ENCODE measurements around the gene CDH20. TPM values are rescaled to one million over a fixed set of nuclear protein-coding genes. Genes with fewer than 3 reads are reported as not detected.

Gene CDH20
- polyA plus RNA-seq (ENCODE audit: insufficient read length in 4 of 4) = 1 to 10 TPM; 1.6 to 4.2 (median 3.8) TPM

DNA sequence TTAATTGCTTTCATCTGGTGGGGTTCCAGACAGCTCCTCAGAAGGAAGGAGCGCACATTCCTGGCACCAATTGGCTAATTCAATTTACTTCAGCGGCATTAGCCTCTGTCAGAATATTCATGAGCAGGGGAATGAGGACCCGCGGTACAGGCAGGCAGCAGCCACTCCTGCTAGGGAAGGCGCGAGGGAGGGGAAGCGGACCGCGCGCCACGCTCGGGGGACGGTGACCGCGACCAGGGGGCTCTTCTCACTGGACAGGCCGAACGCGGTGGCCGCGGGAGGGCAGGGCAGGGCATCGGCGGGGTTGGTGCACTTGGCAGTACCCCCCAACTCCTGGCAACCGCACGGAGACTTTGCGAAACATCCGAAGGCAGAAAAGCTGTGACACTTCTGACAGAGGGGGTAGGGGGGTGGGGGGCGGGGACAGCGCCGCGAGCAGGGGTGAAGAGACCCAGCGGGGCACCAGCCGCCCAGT is at the start of gene CDH20:
Gene CDH20 (plus strand): TSS at position 160 of the 475 bp plus-strand sequence.
- no peak for DNase-seq (ENCODE audit: low read depth in 4 of 4, low spot score in 3 of 4)

GRCh38 chr18:61284039-61284438 is 49.2 kb upstream of the CDH20 start:
- DNase-seq (ENCODE audit: low read depth in 4 of 4, low spot score in 3 of 4) = no peak

- DNase-seq (ENCODE audit: low read depth in 4 of 4, low spot score in 3 of 4) = no peak
Measured at GRCh38 chr18:61285777-61286176, 47.5 kb upstream of the CDH20 start.

DNA sequence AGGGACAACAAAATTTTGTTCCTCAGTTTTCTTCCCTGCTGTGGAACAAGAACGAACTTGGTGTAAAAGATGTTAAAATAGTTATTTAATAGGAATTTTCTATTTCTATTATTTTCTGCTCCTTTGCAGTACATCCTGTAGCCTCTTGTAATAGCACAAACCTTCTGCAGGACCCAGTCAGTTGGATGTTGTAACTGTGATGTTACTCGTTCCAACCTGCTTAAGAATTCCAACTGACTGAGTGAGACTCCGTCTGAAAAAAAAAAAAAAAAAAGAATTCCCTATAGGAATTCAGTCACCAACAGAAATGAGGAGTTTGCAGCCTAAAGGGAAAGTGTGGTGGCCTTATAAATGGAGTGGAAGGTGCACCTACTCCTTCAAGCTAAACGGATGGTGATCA is 46.4 kb upstream of the CDH20 start:
- no peak for DNase-seq (ENCODE audit: low read depth in 4 of 4, low spot score in 3 of 4)

DNA sequence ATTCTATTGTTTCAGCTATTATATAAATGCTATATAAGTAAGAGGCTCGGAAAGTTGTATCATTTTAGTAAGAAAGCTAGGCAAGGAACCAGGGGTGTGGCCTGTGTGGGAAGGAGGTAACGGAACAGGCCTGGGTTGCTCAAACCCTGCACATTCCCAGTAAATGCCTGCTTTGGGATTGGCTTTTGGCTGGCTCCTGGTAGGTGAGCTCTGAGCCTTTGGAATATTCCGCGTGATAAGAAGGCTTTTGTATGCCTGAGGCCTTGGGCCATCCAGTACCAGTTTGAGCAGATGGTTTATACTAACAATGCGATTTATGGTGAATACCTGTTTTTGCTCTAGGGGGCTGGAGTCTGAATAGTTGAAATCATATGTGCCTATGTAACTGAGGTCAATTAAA is 42.6 kb upstream of the CDH20 start:
- DNase-seq (ENCODE audit: low read depth in 4 of 4, low spot score in 3 of 4) = no peak

- DNase-seq (ENCODE audit: low read depth in 4 of 4, low spot score in 3 of 4) = no peak
Measured at GRCh38 chr18:61292280-61293035, 40.8 kb upstream of the CDH20 start.

GRCh38 chr18:61295153-61295552 is 38.1 kb upstream of the CDH20 start:
- DNase-seq (ENCODE audit: low read depth in 4 of 4, low spot score in 3 of 4) = no peak

GRCh38 chr18:61308004-61308403 is 25.2 kb upstream of the CDH20 start:
- DNase-seq (ENCODE audit: low read depth in 4 of 4, low spot score in 3 of 4) = no peak

- no peak for DNase-seq (ENCODE audit: low read depth in 4 of 4, low spot score in 3 of 4)
Measured at GRCh38 chr18:61308795-61309393, 24.3 kb upstream of the CDH20 start.

GRCh38 chr18:61322265-61322873 is 10.9 kb upstream of the CDH20 start:
- DNase-seq (ENCODE audit: low read depth in 4 of 4, low spot score in 3 of 4) = no peak

DNA sequence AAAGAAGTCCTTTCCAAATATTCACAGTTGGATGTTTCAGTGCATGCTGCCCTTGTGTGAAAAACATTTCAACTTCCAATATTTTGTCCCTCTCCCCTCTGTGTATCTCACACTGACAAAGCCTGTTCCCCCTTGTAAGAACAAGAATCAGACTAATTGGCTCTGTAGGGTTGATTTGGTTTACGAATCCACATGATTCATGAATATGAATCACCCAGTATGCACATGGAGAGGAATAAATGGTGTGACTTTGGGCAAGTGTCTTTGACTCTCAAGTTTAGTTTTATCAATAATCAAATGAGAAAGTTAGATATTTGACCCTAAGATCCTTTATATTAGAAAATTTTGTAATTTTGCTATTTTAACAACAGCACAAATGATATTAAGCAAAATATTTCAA is 9.3 kb upstream of the CDH20 start:
- DNase-seq (ENCODE audit: low read depth in 4 of 4, low spot score in 3 of 4) = no peak

DNA sequence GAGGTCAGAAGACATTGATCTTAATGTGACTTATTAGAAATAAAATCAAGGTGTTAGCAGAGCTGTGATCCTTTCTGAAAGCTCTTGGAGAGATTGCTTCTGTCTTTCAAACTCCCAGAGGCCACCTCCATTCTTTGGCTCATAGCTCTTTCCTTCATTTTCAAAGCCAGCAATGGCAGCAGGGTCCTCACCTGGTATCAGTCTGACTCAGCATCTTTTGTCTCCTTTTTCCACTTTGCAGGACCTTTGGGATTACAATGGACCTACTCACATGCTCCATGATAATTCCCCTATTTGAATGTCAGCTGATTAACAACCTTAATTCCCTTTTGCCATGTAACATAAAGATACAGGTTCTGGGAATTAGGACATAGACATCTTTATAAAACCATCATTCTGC is 6.8 kb upstream of the CDH20 start:
- no peak for DNase-seq (ENCODE audit: low read depth in 4 of 4, low spot score in 3 of 4)

GRCh38 chr18:61329398-61329797 is 3.8 kb upstream of the CDH20 start:
- DNase-seq (ENCODE audit: low read depth in 4 of 4, low spot score in 3 of 4) = no peak

DNA sequence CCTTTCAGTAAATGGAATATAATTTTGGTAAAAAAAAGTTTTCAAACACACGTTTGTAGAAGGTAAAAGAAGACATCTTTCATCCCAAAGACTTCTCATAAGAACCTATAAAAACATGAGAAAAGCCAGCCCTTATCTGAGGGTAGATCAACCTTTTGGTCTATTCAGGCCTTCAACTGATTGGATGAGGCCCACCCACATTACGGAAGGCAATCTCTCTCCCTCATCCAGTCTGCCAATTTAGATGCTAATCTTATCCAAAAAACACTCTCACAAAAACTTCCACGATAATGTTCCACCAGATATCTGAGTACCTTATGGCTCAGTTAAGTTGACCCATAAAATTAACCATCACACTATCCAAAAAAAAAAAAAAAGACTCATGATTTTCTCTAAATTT is 2.2 kb upstream of the CDH20 start:
- DNase-seq (ENCODE audit: low read depth in 4 of 4, low spot score in 3 of 4) = no peak

- DNase-seq (ENCODE audit: low read depth in 4 of 4, low spot score in 3 of 4) = no peak
Measured at GRCh38 chr18:61333746-61334490, 688 bp downstream of the CDH20 start.

- no peak for DNase-seq (ENCODE audit: low read depth in 4 of 4, low spot score in 3 of 4)
Measured at GRCh38 chr18:61334491-61334850, 1.2 kb downstream of the CDH20 start.

DNA sequence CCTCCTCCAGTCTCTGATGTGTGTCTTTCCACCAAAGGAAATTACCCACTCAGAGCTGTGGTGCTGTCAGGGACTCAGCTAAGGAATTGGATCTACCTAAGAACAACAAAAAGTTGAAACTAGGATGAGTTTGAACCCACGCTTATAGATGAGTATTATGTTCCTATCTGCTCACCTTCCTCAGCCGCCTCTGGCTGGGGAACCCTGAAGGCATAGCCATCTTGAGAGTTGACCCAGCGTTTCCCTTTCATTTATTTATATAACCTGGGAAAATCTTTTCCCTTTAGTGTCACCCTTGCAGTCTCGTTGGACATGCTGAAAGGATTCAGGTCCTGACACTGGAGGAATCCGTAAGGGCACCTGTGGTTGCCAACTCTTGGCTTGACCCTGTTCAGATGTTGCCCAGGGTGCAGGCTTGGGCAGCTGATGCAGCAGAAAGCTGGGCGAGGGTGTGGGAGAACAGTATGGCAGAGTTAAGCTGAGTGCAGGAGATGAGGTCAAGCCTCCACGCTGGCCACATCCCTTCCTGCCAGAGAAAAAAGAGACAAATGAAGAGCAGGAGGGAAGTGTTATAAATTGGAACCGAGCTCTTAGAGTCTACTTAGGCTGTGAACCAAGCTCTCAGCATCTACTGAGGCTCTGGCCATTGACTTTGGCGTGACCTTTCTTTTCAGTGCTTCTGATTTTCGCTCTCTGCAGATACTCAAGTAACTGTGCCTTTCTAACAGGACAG is 1.9 kb downstream of the CDH20 start:
- DNase-seq (ENCODE audit: low read depth in 4 of 4, low spot score in 3 of 4) = no peak

DNA sequence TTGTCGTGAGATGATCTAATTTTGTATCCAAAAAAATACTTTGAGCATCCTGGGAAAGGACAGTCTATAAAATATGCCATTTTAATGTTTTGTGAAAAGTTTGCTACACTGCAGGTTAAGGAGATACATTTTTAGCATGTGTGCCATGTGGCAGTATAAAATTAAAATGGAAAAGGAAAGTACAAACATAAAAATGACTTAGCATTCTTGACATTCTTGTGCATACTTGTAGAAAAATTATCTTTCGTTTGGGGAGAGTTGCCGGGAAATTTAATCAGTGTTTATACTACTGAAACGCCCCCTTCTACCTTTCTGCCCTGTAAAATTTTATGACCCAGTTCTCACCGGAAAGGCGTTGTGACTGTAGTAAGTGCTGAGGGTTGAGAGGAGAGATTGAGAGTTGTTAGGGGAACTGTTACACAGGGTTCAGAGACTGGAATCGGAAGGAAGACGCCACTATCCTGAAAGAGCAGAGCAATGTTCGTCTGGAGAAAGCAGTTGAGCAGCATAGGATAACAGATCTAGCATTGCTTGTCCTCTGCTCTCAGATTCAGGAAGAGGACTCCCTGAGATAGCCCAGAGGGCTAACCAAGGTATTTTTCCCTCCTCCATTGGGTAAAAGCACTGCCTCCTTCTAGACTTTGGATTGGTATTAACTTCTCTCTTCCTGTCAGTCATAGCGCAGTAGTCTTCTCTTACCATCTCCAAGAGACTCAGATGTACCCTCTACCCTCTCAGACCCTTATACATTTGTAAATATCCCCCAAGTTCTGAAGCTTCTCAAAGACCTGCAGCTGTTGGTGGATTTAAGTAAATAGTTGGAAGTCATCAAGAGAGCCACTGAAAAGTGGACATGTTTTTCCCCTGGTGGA is 2.7 kb downstream of the CDH20 start:
- no peak for DNase-seq (ENCODE audit: low read depth in 4 of 4, low spot score in 3 of 4)

- no peak for DNase-seq (ENCODE audit: low read depth in 4 of 4, low spot score in 3 of 4)
Measured at GRCh38 chr18:61336766-61337165, 3.5 kb downstream of the CDH20 start.

GRCh38 chr18:61337527-61337926 is 4.3 kb downstream of the CDH20 start:
- DNase-seq (ENCODE audit: low read depth in 4 of 4, low spot score in 3 of 4) = no peak

Measured in left renal pelvis (tissue), 4 donors.